ENCODE measurements around the gene IQGAP3. TPM values are rescaled to one million over a fixed set of nuclear protein-coding genes. Genes with fewer than 3 reads are reported as not detected.

Gene IQGAP3
- total and polyA plus RNA-seq, 3 experiments from 2014 or later, result 4.4 to 4.7 TPM; not detected in 1

GRCh38 chr1:156566436-156566835 lies 5.9 kb downstream of the IQGAP3 start:
- no peaks in the 10 kb centered on the region for H3K36me3 ChIP-seq (ENCODE audit: insufficient read depth, low read length)
- no peak overlapping the region for H3K4me3 ChIP-seq (ENCODE audit: low read length)
- ChIA-PET POLR2A (no interaction called here), CTCF (interaction anchor here (1.0 kb wide), 1 partner anchor 12 kb away, joined by 3 read pairs; no protein-coding TSS in a partner anchor)
- H3K27me3 ChIP-seq (ENCODE audit: insufficient read depth, low read length, poor library complexity, severe bottlenecking), result no peaks in the 10 kb centered on the region
- Mint-ChIP-seq H3K4me1 (peaks cover 0 to 3% (median 0%) of the 10 kb centered on the region in 3 donors), H3K27ac (no peak overlapping the region), H3K4me3 (no peak overlapping the region), H3K9me3 (no peaks in the 10 kb centered on the region), H3K27me3 (peaks cover 5 to 9% of the 10 kb centered on the region in 2 donors), H3K36me3 (no peaks in the 10 kb centered on the region)
- DNase-seq, result no peak
- H3K27ac ChIP-seq (ENCODE audit: low read depth, low read length), result no peak overlapping the region
- no peaks in the 10 kb centered on the region for H3K9me3 ChIP-seq (ENCODE audit: low read length)
- H3K4me1 ChIP-seq (ENCODE audit: insufficient read depth, low read length), result no peaks in the 10 kb centered on the region

- H3K4me1 ChIP-seq (ENCODE audit: insufficient read depth, low read length), result no peaks in the 10 kb centered on the region
- Mint-ChIP-seq H3K4me1 (no peaks in the 10 kb centered on the region), H3K36me3 (no peaks in the 10 kb centered on the region), H3K4me3 (no peak overlapping the region), H3K27me3 (no peaks in the 10 kb centered on the region), H3K27ac (peak overlapping the region in 1 of 8 donors; percentile 37), H3K9me3 (no peaks in the 10 kb centered on the region)
- CTCF ChIA-PET, result no interaction called here
- no peak overlapping the region for H3K27ac ChIP-seq (ENCODE audit: low read depth, low read length)
- POLR2A ChIA-PET, result no interaction called here
- DNase-seq, result no peak
- H3K4me3 ChIP-seq (ENCODE audit: low read length), result no peak overlapping the region
- no peaks in the 10 kb centered on the region for H3K9me3 ChIP-seq (ENCODE audit: low read length)
- H3K27me3 ChIP-seq (ENCODE audit: insufficient read depth, low read length, poor library complexity, severe bottlenecking), result no peaks in the 10 kb centered on the region
- H3K36me3 ChIP-seq (ENCODE audit: insufficient read depth, low read length), result no peaks in the 10 kb centered on the region
These were observed 6.8 kb downstream of the IQGAP3 start for GRCh38 chr1:156565519-156565918.

GRCh38 chr1:156560585-156561163 lies 11.7 kb downstream of the IQGAP3 start:
- no peak overlapping the region for H3K27ac ChIP-seq (ENCODE audit: low read depth, low read length)
- Mint-ChIP-seq H3K27me3 (no peaks in the 10 kb centered on the region), H3K9me3 (no peaks in the 10 kb centered on the region), H3K36me3 (no peaks in the 10 kb centered on the region), H3K4me1 (no peaks in the 10 kb centered on the region), H3K4me3 (no peak overlapping the region), H3K27ac (no peak overlapping the region)
- no peaks in the 10 kb centered on the region for H3K4me1 ChIP-seq (ENCODE audit: insufficient read depth, low read length)
- ChIA-PET CTCF (no interaction called here), POLR2A (interaction anchor here (0.9 kb wide), 1 partner anchor 56 kb away, joined by 3 read pairs; no protein-coding TSS in a partner anchor)
- H3K27me3 ChIP-seq (ENCODE audit: insufficient read depth, low read length, poor library complexity, severe bottlenecking), result no peaks in the 10 kb centered on the region
- H3K9me3 ChIP-seq (ENCODE audit: low read length), result no peaks in the 10 kb centered on the region
- DNase-seq, result no peak
- no peak overlapping the region for H3K4me3 ChIP-seq (ENCODE audit: low read length)
- H3K36me3 ChIP-seq (ENCODE audit: insufficient read depth, low read length), result no peaks in the 10 kb centered on the region

GRCh38 chr1:156559797-156560385 lies 12.5 kb downstream of the IQGAP3 start:
- POLR2A ChIA-PET, result no interaction called here
- H3K36me3 Mint-ChIP-seq, result no peaks in the 10 kb centered on the region
- Histone ChIP-seq H3K27me3 (ENCODE audit: insufficient read depth, low read length, poor library complexity, severe bottlenecking) (no peaks in the 10 kb centered on the region), H3K4me3 (ENCODE audit: low read length) (no peak overlapping the region), H3K27ac (ENCODE audit: low read depth, low read length) (no peak overlapping the region), H3K36me3 (ENCODE audit: insufficient read depth, low read length) (no peaks in the 10 kb centered on the region), H3K4me1 (ENCODE audit: insufficient read depth, low read length) (no peaks in the 10 kb centered on the region), H3K9me3 (ENCODE audit: low read length) (no peaks in the 10 kb centered on the region)
- no peak overlapping the region for H3K4me3 Mint-ChIP-seq
- H3K27ac Mint-ChIP-seq, result peak overlapping the region in 1 of 8 donors; percentile 56
- no peaks in the 10 kb centered on the region for H3K27me3 Mint-ChIP-seq
- H3K4me1 Mint-ChIP-seq, result no peaks in the 10 kb centered on the region
- H3K9me3 Mint-ChIP-seq, result no peaks in the 10 kb centered on the region
- CTCF ChIA-PET, result no interaction called here
- no peak for DNase-seq

GRCh38 chr1:156559086-156559796 lies 13.1 kb downstream of the IQGAP3 start:
- Histone ChIP-seq H3K4me3 (ENCODE audit: low read length) (no peak overlapping the region), H3K9me3 (ENCODE audit: low read length) (no peaks in the 10 kb centered on the region), H3K27ac (ENCODE audit: low read depth, low read length) (no peak overlapping the region), H3K36me3 (ENCODE audit: insufficient read depth, low read length) (no peaks in the 10 kb centered on the region), H3K27me3 (ENCODE audit: insufficient read depth, low read length, poor library complexity, severe bottlenecking) (no peaks in the 10 kb centered on the region), H3K4me1 (ENCODE audit: insufficient read depth, low read length) (no peaks in the 10 kb centered on the region)
- ChIA-PET CTCF (no interaction called here), POLR2A (no interaction called here)
- Mint-ChIP-seq H3K4me3 (no peak overlapping the region), H3K27ac (peak overlapping the region in 1 of 8 donors; percentile 56), H3K36me3 (no peaks in the 10 kb centered on the region), H3K27me3 (no peaks in the 10 kb centered on the region), H3K9me3 (no peaks in the 10 kb centered on the region), H3K4me1 (no peaks in the 10 kb centered on the region)
- DNase-seq, result no peak

GRCh38 chr1:156556354-156556753 lies 16.0 kb downstream of the IQGAP3 start:
- H3K4me3 ChIP-seq (ENCODE audit: low read length), result no peak overlapping the region
- Mint-ChIP-seq H3K27me3 (no peaks in the 10 kb centered on the region), H3K27ac (peak overlapping the region in 1 of 8 donors; percentile 10), H3K4me1 (peaks cover 2 to 5% (median 4%) of the 10 kb centered on the region in 3 donors), H3K9me3 (no peaks in the 10 kb centered on the region), H3K36me3 (peaks cover 0 to 3% (median 0%) of the 10 kb centered on the region in 3 donors), H3K4me3 (no peak overlapping the region)
- no peak overlapping the region for H3K27ac ChIP-seq (ENCODE audit: low read depth, low read length)
- CTCF ChIA-PET, result interaction anchor here (1.3 kb wide), 1 partner anchor 63 kb away, joined by 4 read pairs; no protein-coding TSS in a partner anchor
- DNase-seq, result no peak
- no peaks in the 10 kb centered on the region for H3K4me1 ChIP-seq (ENCODE audit: insufficient read depth, low read length)
- POLR2A ChIA-PET, result no interaction called here
- H3K9me3 ChIP-seq (ENCODE audit: low read length), result no peaks in the 10 kb centered on the region
- no peaks in the 10 kb centered on the region for H3K27me3 ChIP-seq (ENCODE audit: insufficient read depth, low read length, poor library complexity, severe bottlenecking)
- H3K36me3 ChIP-seq (ENCODE audit: insufficient read depth, low read length), result no peaks in the 10 kb centered on the region

- H3K4me1 Mint-ChIP-seq, result peaks cover 2 to 5% (median 4%) of the 10 kb centered on the region in 3 donors
These were observed 16.6 kb downstream of the IQGAP3 start for GRCh38 chr1:156555715-156556114.

GRCh38 chr1:156554971-156555370 lies 17.4 kb downstream of the IQGAP3 start:
- peaks cover 0 to 3% (median 0%) of the 10 kb centered on the region in 3 donors for H3K36me3 Mint-ChIP-seq
- H3K4me3 ChIP-seq (ENCODE audit: low read length), result no peak overlapping the region
- H3K4me3 Mint-ChIP-seq, result no peak overlapping the region
- no peaks in the 10 kb centered on the region for H3K9me3 ChIP-seq (ENCODE audit: low read length)
- H3K27ac ChIP-seq (ENCODE audit: low read depth, low read length), result no peak overlapping the region
- ChIA-PET POLR2A (no interaction called here), CTCF (interaction anchor here (1.1 to 1.3 kb wide), 2 partner anchors 53 to 61 kb away, joined by 3 to 4 read pairs; no protein-coding TSS in a partner anchor)
- H3K4me1 Mint-ChIP-seq, result peaks cover 2 to 5% (median 4%) of the 10 kb centered on the region in 3 donors
- no peaks in the 10 kb centered on the region for H3K4me1 ChIP-seq (ENCODE audit: insufficient read depth, low read length)
- peak overlapping the region in 1 of 8 donors; percentile 72 for H3K27ac Mint-ChIP-seq
- no peaks in the 10 kb centered on the region for H3K36me3 ChIP-seq (ENCODE audit: insufficient read depth, low read length)
- no peaks in the 10 kb centered on the region for H3K27me3 ChIP-seq (ENCODE audit: insufficient read depth, low read length, poor library complexity, severe bottlenecking)
- H3K9me3 Mint-ChIP-seq, result no peaks in the 10 kb centered on the region
- no peaks in the 10 kb centered on the region for H3K27me3 Mint-ChIP-seq
- DNase-seq, result no peak

More at GRCh38 chr1:156555715-156556114, 16.6 kb downstream of the IQGAP3 start:
- H3K9me3 Mint-ChIP-seq, result no peaks in the 10 kb centered on the region
- H3K27ac Mint-ChIP-seq, result peak overlapping the region in 3 of 8 donors; percentile 1 to 51 (median 10)
- H3K27ac ChIP-seq (ENCODE audit: low read depth, low read length), result no peak overlapping the region
- H3K4me3 ChIP-seq (ENCODE audit: low read length), result no peak overlapping the region
- H3K4me3 Mint-ChIP-seq, result no peak overlapping the region
- CTCF ChIA-PET, result interaction anchor here (1.1 to 1.3 kb wide), 2 partner anchors 54 to 62 kb away, joined by 3 to 4 read pairs; no protein-coding TSS in a partner anchor
- no peaks in the 10 kb centered on the region for H3K4me1 ChIP-seq (ENCODE audit: insufficient read depth, low read length)
- no peaks in the 10 kb centered on the region for H3K36me3 ChIP-seq (ENCODE audit: insufficient read depth, low read length)
- H3K27me3 Mint-ChIP-seq, result no peaks in the 10 kb centered on the region
- no peaks in the 10 kb centered on the region for H3K27me3 ChIP-seq (ENCODE audit: insufficient read depth, low read length, poor library complexity, severe bottlenecking)
- POLR2A ChIA-PET, result no interaction called here
- H3K36me3 Mint-ChIP-seq, result peaks cover 0 to 3% (median 0%) of the 10 kb centered on the region in 3 donors
- no peak for DNase-seq
- no peaks in the 10 kb centered on the region for H3K9me3 ChIP-seq (ENCODE audit: low read length)

Measured in CD8-positive, alpha-beta memory T cell (primary cell).